GM12878 (cell line): ENCODE data around the gene GNPTAB. TPM values are rescaled to one million over a fixed set of nuclear protein-coding genes. Genes with fewer than 3 reads are reported as not detected.

ENCODE experiments used
- ATAC-seq: fragments of 200-7000 bp; cut with Tn5 transposase; 3 replicates; pipeline ENCODE4 v1.9.1; 2020; ENCODE audit warnings: mild to moderate bottlenecking, moderate library complexity
- BruUV-seq: library from RNA; stranded (reverse); fragments of 400-500 nt; replicated peaks from 2 replicates; lab custom pipeline; 2021; lab: Mats Ljungman, UMichigan
- CTCF ChIA-PET: fragments of 300-600 bp; sonication (Branson Sonifier 250); formaldehyde crosslinking; extraction: SDS; loops from one replicate; lab custom pipeline; 2021; ENCODE audit warnings: inconsistent platforms; lab: Yijun Ruan, JAX
- POLR2A ChIA-PET: fragments of 350-600 bp; formaldehyde crosslinking; extraction: SDS; loops from one replicate; lab custom pipeline; 2021; ENCODE audit warnings: inconsistent platforms; lab: Charles Lee
- RAD21 ChIA-PET: fragments of 300-600 bp; sonication (Branson Sonifier 250); formaldehyde crosslinking; loops from one replicate; lab custom pipeline; 2023; ENCODE audit warnings: antibody characterized with exemption; ENCODE audit not compliant: unreplicated experiment; lab: Charles Lee
- SMC1A ChIA-PET: fragments of 300-600 bp; sonication (Branson Sonifier 250); formaldehyde crosslinking; loops from one replicate; lab custom pipeline; 2023; ENCODE audit not compliant: unreplicated experiment, uncharacterized antibody; lab: Charles Lee
- DNase-seq: peaks from one replicate; pipeline ENCODE4 v3.0.0-alpha.2; 2011; ENCODE audit warnings: low read depth, low spot score
- FAIRE-seq: peaks from 3 replicates; lab custom pipeline; 2011; peaks lifted over from hg19 to GRCh38; lab: Jason Lieb, UNC
- H2AFZ ChIP-seq: 2 replicates; pipeline ENCODE4 v1.6.0; 2011; ENCODE audit warnings: low read depth, low read length, control low read depth; ENCODE audit not compliant: control insufficient read depth
- H3K27ac ChIP-seq: 2 replicates; pipeline ENCODE4 v1.5.1; 2011; ENCODE audit warnings: control low read depth; ENCODE audit not compliant: control insufficient read depth, insufficient read depth
- H3K27me3 ChIP-seq, 2 experiments: replicated peaks in 1 of 2; 2 replicates each; pipeline versions ENCODE4 v1.6.0 to v1.6.1; 2011; ENCODE audit warnings: low read length in 1 of 2; ENCODE audit not compliant: control insufficient read depth in 2 of 2, insufficient read depth in 2 of 2
- H3K36me3 ChIP-seq, 2 experiments: 2 replicates each; pipeline ENCODE4 v1.5.1; 2011; ENCODE audit warnings: low read length in 1 of 2; ENCODE audit not compliant: control insufficient read depth in 2 of 2, insufficient read depth in 2 of 2
- H3K4me1 ChIP-seq: 2 replicates; pipeline ENCODE4 v1.6.1; 2011; ENCODE audit warnings: mild to moderate bottlenecking, low read length, moderate library complexity, mixed read lengths; ENCODE audit not compliant: control insufficient read depth, insufficient read depth
- H3K4me2 ChIP-seq: 2 replicates; pipeline ENCODE4 v1.6.0; 2011; ENCODE audit warnings: control low read depth; ENCODE audit not compliant: control insufficient read depth, insufficient read depth
- H3K4me3 ChIP-seq: fragments of 200-600 bp; sonication (generic); 2 replicates; pipeline ENCODE4 v1.5.1; 2016
- H3K79me2 ChIP-seq: 2 replicates; pipeline ENCODE4 v1.6.0; 2011; ENCODE audit warnings: low read length; ENCODE audit not compliant: control insufficient read depth, insufficient read depth
- H3K9ac ChIP-seq: 2 replicates; pipeline ENCODE4 v1.8.0; 2011; ENCODE audit warnings: low read length, control low read depth, mixed read lengths; ENCODE audit not compliant: control insufficient read depth, insufficient read depth
- H3K9me3 ChIP-seq: replicated peaks from 3 replicates; pipeline ENCODE4 v1.5.1; 2011; ENCODE audit warnings: mild to moderate bottlenecking, low read length; ENCODE audit not compliant: control insufficient read depth, insufficient read depth
- H4K20me1 ChIP-seq: 2 replicates; pipeline ENCODE4 v1.6.0; 2011; ENCODE audit not compliant: control insufficient read depth, insufficient read depth
- E2F8 ChIP-seq: fragments of 450-650 bp; IDR thresholded peaks from 2 replicates; pipeline ENCODE4 v1.6.1; 2018; ENCODE audit warnings: mild to moderate bottlenecking, low read depth, moderate library complexity; ENCODE audit not compliant: partially characterized antibody
- ESRRA ChIP-seq: IDR thresholded peaks from 2 replicates; pipeline ENCODE4 v1.6.1; 2012; ENCODE audit warnings: mild to moderate bottlenecking, low read length, improper control_type of control experiment
- IKZF1 ChIP-seq: fragments of 450-650 bp; conservative IDR thresholded peaks from 2 replicates; pipeline ENCODE4 v1.6.1; 2017; ENCODE audit warnings: antibody characterized with exemption, mild to moderate bottlenecking
- MEF2B ChIP-seq: fragments of 450-650 bp; IDR thresholded peaks from 2 replicates; pipeline ENCODE4 v1.6.1; 2018; ENCODE audit warnings: mild to moderate bottlenecking, moderate library complexity; ENCODE audit not compliant: partially characterized antibody, poor library complexity, severe bottlenecking
- NR2C2 ChIP-seq: IDR thresholded peaks from 2 replicates; pipeline ENCODE4 v1.6.1; 2011; ENCODE audit warnings: borderline replicate concordance, low read depth; ENCODE audit not compliant: control insufficient read depth, insufficient read length
- PKNOX1 ChIP-seq: fragments of 450-650 bp; IDR thresholded peaks from 2 replicates; pipeline ENCODE4 v1.6.1; 2016; ENCODE audit warnings: mild to moderate bottlenecking
- RUNX3 ChIP-seq: IDR thresholded peaks from 2 replicates; pipeline ENCODE4 v1.6.1; 2012; ENCODE audit warnings: low read length, inconsistent platforms
- ZNF24 ChIP-seq: fragments of 450-650 bp; IDR thresholded peaks from 2 replicates; pipeline ENCODE4 v1.6.1; 2017; ENCODE audit warnings: antibody characterized with exemption, mild to moderate bottlenecking
- ZNF274 ChIP-seq: IDR thresholded peaks from one replicate; pipeline ENCODE4 v1.8.0; 2011; ENCODE audit not compliant: insufficient read length, insufficient read depth
- ZNF687 ChIP-seq: fragments of 450-650 bp; IDR thresholded peaks from 2 replicates; pipeline ENCODE4 v1.6.1; 2017; ENCODE audit warnings: mild to moderate bottlenecking, moderate library complexity
- WGBS: methylation state at CpG from one replicate; pipeline ENCODE4 v1.1.6; 2016; ENCODE audit warnings: low lambda C conversion rate; ENCODE audit not compliant: insufficient replicate concordance, insufficient coverage; ENCODE audit errors: missing lambda C conversion rate; 5-methylcytosine and 5-hydroxymethylcytosine counted together
- in situ Hi-C: fragments of 300-500 bp; cut with MboI; formaldehyde crosslinking; loops from 9 replicates; pipeline ENCODE4 v1.14.3; 2018; ENCODE audit warnings: mixed read lengths
- intact Hi-C: fragments of 100-400 bp; cut with micrococcal nuclease; formaldehyde crosslinking; loops from one replicate; pipeline ENCODE4 v1.14.2; 2022; ENCODE audit not compliant: unreplicated experiment
- polyA plus RNA-seq, 11 experiments: library from polyadenylated mRNA; depleted of rRNA in 4 of 11; unstranded in 6 of 11; stranded (reverse) in 5 of 11; fragments of >200 nt; fragmentation: Nextera tagmentation in 4 of 11; fragmentation: Illumina TruSeq in 1 of 11; extraction: Ambion mirVana in 4 of 11; extraction: Trizol in 1 of 11; gene quantifications; 1 replicate in 1 of 11; 2 replicates in 10 of 11; pipeline versions ENCODE4 v1.2.1 to v1.2.3, GENCODE V29; 2011 to 2016; ENCODE audit warnings: inconsistent platforms in 2 of 11, missing spikeins in 2 of 11, low read depth in 1 of 11
- total RNA-seq, 4 experiments: library from RNA; depleted of rRNA in 3 of 4; stranded (reverse); fragments of >200 nt in 3 of 4; fragmentation: Illumina TruSeq in 1 of 4; extraction: Trizol in 1 of 4; gene quantifications; 2 replicates each; pipeline versions ENCODE4 v1.2.1 to v1.2.3, GENCODE V29; 2013 to 2021

The GNPTAB gene
- total and polyA plus RNA-seq, 10 of the 15 experiments (the other 5 are each of a cell fraction or from before 2014, with no cell fraction given): 9.8 to 38.9 (median 35.3) TPM

DNA sequence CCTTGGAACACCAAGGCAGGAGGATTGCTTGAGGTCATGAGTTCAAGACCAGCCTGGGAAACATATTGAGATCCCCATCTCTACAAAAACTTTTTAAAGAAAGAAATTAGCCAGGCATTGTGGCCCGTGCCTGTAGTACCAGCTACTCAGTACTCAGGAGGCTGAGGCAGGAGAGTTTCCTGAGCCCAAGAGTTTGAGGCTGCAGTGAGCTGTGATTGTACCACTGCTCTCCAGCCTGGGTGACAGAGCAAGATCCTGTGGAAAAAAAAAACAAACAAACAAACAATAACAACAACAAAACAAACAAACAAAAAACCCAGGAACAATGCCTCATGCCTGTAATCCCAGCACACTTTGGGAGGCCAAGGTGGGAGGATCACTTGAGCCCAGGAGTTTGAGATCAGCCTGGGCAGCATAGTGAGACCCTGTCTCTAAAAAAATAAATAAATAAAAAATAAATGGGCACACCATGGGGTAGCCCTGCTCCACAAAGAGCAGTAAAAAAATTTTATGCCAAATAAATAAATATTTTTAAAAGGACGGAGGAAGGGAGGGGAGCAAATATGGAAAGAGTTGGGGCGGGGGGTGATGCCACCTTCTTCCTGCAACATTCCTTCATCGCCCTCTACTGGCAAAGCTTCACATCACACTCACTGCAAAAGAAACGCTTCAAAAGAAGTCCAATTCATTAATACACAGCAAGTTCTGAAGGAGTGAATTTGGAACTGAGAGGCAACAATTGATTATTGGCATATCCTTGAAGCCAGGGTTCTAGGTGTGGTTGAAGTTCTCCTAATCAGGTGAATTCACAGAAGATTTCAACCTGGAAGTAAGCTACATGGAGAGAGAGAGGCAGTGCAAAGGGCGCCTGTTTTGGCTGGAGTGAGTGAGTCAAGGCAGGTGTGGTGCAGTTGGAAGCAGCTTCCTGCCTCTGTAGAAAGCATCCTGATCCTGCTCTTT is 8.8 kb upstream of the GNPTAB start (continued):
- TF ChIP-seq E2F8: no peak

GRCh38 chr12:101838628-101839323 is 8.0 kb upstream of the GNPTAB start:
- H3K9ac ChIP-seq: no peak overlapping the region
- H3K79me2 ChIP-seq: no peaks in the 10 kb centered on the region
- no peaks in the 10 kb centered on the region for H4K20me1 ChIP-seq
- WGBS: 45% methylated on average over 2 of the region's 3 CpGs
- ChIA-PET RAD21 (interaction anchor here (0.6 to 4.2 kb wide), 14 partner anchors 11 to 424 kb away, joined by 3 to 61 read pairs (median 4); partner anchors contain the start of gene GNPTAB), CTCF (interaction anchor here (0.6 to 10.4 kb wide), 34 partner anchors 11 to 901 kb away, joined by 3 to 179 read pairs (median 4); partner anchors contain the start of genes DRAM1 and GNPTAB), SMC1A (interaction anchor here (0.6 to 7.0 kb wide), 23 partner anchors 12 to 908 kb away, joined by 3 to 93 read pairs (median 5); partner anchors contain the start of gene GNPTAB), POLR2A (interaction anchor here (0.5 to 3.1 kb wide), 9 partner anchors 8 to 659 kb away, joined by 3 to 14 read pairs (median 5); partner anchors contain the start of gene GNPTAB)
- H3K4me1 ChIP-seq: peaks cover 15% of the 10 kb centered on the region
- ATAC-seq (peak; percentile 82), DNase-seq (no peak), FAIRE-seq (no peak)
- intact Hi-C loops (loop anchor here (1.0 kb wide), 2 partner anchors 65 to 424 kb away; no protein-coding TSS in a partner anchor), in situ Hi-C loops (loop anchor here (5.0 to 10.0 kb wide), 2 partner anchors 64 to 421 kb away; no protein-coding TSS in a partner anchor)
- no peaks in the 10 kb centered on the region for H3K27me3 ChIP-seq
- no peaks in the 10 kb centered on the region for H3K9me3 ChIP-seq
- H3K27ac ChIP-seq: peak overlapping the region; percentile 54
- no TSS peak for BruUV-seq
- no peak overlapping the region for H3K4me3 ChIP-seq
- H2AFZ ChIP-seq: peak overlapping the region; percentile 8; the same call in 1 of the 2 replicates
- peak overlapping the region; percentile 12 for H3K4me2 ChIP-seq
- no peaks in the 10 kb centered on the region for H3K36me3 ChIP-seq
- TF ChIP-seq ZNF687 (no peak), ZNF24 (no peak), NR2C2 (no peak), MEF2B (no peak), RUNX3 (peak; percentile 87), ESRRA (no peak), PKNOX1 (no peak), IKZF1 (0 out of 2 replicates have a peak, but pooled peaks have one; percentile 21), ZNF274 (no peak)
